Left ventricle myocardium superior (tissue), 1 donor: ENCODE measurements around the gene SRRM4. TPM values are rescaled to one million over a fixed set of nuclear protein-coding genes. Genes with fewer than 3 reads are reported as not detected.
A peak's percentile ranks its signal among the peaks of the same experiment; 100 is the strongest.

Experiments
- ATAC-seq: fragments of 200-7000 bp; cut with Tn5 transposase; one replicate; pipeline ENCODE4 v1.9.1; 2020; ENCODE audit warnings: mild to moderate bottlenecking, moderate library complexity
- DNase-seq: peaks from one replicate; pipeline ENCODE4 v3.0.0-alpha.2; 2020
- intact Hi-C: fragments of 100-400 bp; cut with micrococcal nuclease; formaldehyde crosslinking; loops from one replicate; pipeline ENCODE4 v1.11.0; 2022
- total RNA-seq: library from RNA; stranded (reverse); fragmentation: NEBNext Ultra II Directional; extraction: Animal tissue kit (Norgen Biotek cat#: 25700); gene quantifications from one replicate; pipeline ENCODE4 v1.2.1, GENCODE V29; 2021
- donor health status: DM: no; HTN: yes; CAD: no; lungs with severe emphysema.

Gene SRRM4
- total RNA-seq, 1 donor from 2014 or later: 0.42 TPM

DNA sequence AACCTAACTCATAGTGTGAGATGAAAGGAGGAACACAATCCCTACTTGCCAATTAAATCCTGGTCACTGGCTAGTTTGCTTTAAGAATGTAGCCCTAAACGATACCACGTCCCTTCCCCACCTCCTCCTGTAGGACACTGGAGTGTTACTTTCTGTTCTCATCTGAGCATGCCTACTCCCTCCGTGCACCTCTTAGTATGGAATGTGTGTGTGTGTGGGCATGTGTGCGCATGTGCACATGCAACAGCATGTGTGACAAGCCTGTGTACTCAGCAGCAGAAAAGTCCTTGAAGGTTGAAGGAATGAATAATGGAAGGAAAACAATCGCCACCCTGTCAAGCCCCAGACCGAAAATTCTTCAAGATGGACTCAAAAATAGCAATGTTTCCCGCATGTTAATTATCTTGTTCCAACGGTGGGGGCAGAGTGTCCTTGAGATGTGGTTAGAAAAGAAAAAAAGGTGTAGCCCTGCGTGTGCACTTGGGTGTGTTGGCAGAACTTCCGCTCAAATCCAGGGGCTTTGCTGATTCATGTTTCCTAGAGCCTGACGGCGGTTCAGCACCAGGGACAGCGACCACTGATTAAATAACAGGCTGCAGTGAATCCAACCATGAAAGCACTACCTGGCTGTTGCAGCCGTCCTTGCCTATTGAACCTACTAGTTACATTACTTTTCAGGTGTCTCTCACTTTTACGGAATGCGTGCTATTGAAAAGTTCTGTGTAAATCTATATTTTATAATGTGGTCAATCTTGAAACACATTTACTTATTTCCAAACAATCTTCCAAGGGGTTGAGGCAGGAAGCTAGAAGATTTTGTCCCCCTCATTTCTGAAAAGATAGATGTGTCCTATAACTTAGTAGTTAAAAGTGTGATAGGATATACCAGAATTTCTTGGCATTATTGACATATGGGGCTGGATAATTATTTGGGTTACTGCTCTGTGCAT, 79.8 kb downstream of the SRRM4 start:
- ATAC-seq (peak; percentile 43), DNase-seq (peak; percentile 78)
- intact Hi-C loops: no loop called here

DNA sequence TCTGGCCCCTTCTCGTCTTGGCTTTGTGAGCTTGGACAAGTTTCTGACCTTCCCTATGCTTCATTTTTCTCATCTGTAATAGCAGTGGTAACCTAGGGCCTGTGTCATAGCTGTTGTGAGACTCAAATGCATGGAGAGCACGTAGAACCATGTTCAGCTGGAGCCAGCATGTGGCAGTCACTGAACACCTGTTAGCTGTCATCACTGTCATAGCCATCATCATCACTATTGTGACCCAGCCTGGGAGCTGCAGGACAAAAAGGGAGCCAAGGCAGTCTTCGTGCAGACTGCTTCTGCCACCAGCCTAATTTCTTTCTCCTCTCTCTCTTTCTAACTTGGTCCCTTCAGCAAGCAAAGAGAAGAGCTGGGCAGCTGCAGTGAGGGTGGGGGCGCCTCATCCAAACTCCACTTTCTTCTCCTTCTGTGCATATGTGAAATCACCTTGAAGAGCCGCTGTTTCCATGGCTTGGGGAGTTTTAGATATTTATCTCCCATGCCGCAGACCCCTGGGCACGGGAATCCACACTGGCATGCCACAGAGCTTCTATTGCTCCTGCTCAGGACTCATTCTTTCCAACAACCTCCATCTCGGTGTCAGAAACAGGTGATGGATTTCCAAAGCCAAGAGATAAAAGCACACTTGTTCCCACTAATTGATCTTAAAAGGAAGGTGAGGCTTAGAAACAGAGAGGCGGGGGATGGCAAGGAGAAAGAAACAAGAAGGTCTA, 87.0 kb downstream of the SRRM4 start:
- DNase-seq: peak; percentile 28
- peak; percentile 98 for ATAC-seq
- intact Hi-C loops: no loop called here

GRCh38 chr12:119069147-119069642, 87.9 kb downstream of the SRRM4 start:
- intact Hi-C loops: no loop called here
- ATAC-seq (no peak), DNase-seq (no peak)

GRCh38 chr12:119071176-119071575, 89.8 kb downstream of the SRRM4 start:
- no peak for DNase-seq
- ATAC-seq: no peak
- intact Hi-C loops: no loop called here

GRCh38 chr12:119071638-119072231, 90.4 kb downstream of the SRRM4 start:
- intact Hi-C loops: no loop called here
- ATAC-seq (no peak), DNase-seq (no peak)

DNA sequence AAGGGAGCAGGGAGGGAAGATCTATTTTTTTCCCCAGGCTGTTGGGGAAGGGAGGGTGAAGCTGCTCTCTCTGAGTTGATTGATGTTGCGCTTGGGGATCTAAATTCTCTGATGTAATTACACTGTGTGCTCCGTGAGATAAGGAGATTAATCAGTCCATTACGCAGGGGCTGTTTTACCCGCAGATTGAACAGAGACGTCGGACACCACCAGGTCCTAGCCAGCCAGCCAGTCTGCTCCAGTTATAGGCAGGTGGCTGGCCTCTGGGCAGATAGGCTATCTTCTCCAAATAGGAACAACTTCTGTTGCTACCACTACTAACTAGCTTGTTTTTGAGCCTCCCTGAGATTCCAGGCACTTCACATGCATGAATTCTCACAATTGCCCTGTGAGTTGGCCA, 91.1 kb downstream of the SRRM4 start:
- DNase-seq: no peak
- intact Hi-C loops: no loop called here
- no peak for ATAC-seq

DNA sequence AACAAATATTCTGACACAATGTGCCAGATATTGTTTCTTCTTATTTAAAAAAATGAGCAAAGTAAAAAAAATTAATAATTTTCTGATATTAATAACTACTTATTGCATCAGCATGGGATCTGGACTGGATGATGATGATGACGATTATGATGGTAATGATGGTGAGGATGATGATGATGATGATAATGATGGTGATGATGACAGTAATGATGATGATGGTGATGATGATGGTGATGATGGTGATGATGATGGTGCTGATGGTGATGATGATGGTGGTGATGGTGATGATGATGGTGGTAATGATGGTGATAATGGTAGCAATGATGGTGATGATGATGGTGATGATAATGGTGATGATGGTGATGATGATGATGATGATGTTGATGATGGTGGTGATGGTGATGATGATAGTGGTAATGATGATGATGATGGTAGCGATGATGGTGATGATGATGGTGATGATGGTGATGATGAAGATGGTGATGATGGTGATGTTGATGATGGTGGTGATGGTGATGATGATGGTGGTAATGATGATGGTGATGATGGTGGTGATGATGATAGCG, 94.0 kb downstream of the SRRM4 start:
- intact Hi-C loops: no loop called here
- ATAC-seq (no peak), DNase-seq (no peak)

GRCh38 chr12:119075918-119076317, 94.6 kb downstream of the SRRM4 start:
- ATAC-seq (no peak), DNase-seq (no peak)
- intact Hi-C loops: no loop called here

GRCh38 chr12:119079530-119079929, 98.2 kb downstream of the SRRM4 start:
- no peak for ATAC-seq
- intact Hi-C loops: no loop called here
- DNase-seq: no peak

- ATAC-seq (no peak), DNase-seq (no peak)
- intact Hi-C loops: no loop called here
Measured at GRCh38 chr12:119082016-119082415, 100.7 kb downstream of the SRRM4 start.

- DNase-seq (peak; percentile 85), ATAC-seq (peak; percentile 99)
- intact Hi-C loops: no loop called here
Measured at GRCh38 chr12:119082496-119082895, 101.2 kb downstream of the SRRM4 start.

- DNase-seq (no peak), ATAC-seq (no peak)
- intact Hi-C loops: no loop called here
Measured at GRCh38 chr12:119088685-119089379, 107.5 kb downstream of the SRRM4 start.

DNA sequence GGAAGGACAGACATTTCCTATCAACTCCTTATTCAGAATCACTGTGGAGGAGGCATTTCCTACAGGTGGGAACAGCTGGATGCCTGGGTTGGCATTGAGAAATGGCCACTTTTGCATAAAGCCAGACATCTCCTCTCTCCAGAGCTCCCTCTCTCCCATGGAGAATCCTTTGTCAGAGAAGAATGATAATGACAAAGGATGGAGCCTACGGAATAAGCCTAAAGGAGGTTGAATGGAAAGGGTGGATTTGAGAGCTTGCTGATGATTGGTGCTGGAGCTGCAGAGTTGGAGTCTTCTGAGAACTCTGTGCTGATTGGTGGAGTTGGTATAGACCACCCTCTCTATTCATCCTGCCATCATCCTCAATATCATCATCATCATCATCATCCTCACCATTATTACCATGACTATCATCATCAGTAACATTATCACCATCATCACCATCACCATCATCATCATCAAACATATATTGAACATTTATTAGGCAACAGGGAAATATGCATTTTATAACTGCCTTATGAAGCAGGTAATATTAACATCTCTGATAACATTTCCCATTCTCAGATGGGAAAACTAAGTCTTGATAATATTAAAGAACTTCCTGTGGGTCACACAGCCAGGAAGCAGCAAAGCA, 108.2 kb downstream of the SRRM4 start:
- intact Hi-C loops: no loop called here
- ATAC-seq: no peak
- no peak for DNase-seq

- intact Hi-C loops: no loop called here
- no peak for ATAC-seq
- DNase-seq: no peak
Measured at GRCh38 chr12:119090276-119090675, 108.9 kb downstream of the SRRM4 start.

DNA sequence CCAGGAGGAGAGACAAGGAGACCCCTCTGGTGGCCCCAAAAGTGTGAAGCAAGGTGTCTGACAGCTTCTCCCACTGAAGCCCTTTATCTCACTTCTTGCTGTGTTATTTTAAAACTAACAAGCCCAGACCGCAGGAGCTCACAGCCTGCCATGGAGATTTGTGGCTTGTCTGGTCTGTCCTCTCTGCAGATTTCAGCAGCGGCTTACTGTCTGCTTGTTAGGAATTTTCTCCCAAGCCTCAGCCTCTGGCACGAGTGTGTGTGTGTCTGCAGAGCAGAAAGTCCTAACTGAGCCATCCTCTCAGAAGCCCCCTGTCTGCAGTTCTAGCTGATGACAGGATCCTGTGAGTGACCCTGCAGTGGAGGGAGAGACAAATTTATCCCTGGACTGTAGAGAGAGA, 109.5 kb downstream of the SRRM4 start:
- DNase-seq (no peak), ATAC-seq (peak; percentile 14)
- intact Hi-C loops: no loop called here

- ATAC-seq: no peak
- intact Hi-C loops: no loop called here
- DNase-seq: no peak
Measured at GRCh38 chr12:119096429-119097202, 115.3 kb downstream of the SRRM4 start.

GRCh38 chr12:119100933-119101332, 119.6 kb downstream of the SRRM4 start:
- intact Hi-C loops: no loop called here

DNA sequence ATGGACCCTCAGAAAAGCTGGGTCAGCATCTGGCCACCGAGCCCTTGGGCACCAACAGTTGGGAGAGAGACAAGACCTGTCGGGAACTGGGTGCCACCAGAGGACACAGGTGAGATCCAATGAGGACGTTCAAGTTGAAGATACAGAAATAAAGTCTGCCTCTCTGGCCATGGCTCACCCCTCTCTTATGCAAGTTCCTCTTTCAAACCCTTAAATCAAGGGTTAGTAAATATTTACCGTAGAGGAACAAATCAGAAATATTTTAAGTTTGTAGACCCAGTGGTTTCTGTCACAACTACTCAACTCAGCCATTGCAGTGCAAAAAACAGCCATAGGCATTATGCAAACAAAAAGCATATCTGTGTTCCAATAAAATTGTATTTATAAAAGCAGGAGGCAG, 120.9 kb downstream of the SRRM4 start:
- no peak for DNase-seq
- no peak for ATAC-seq
- intact Hi-C loops: no loop called here

More at GRCh38 chr12:119100933-119101332, 119.6 kb downstream of the SRRM4 start:
- DNase-seq: no peak
- ATAC-seq: no peak
